Activated effector memory CD4-positive, alpha-beta T cell treated with Interleukin-2 at 50 U/mL for 16 hours (primary cell): Measurements from ENCODE around the gene PARVA.

Experiments
- DNase-seq: peaks from one replicate; pipeline ENCODE4 v3.0.0-alpha.2; 2020

PARVA gene

DNA sequence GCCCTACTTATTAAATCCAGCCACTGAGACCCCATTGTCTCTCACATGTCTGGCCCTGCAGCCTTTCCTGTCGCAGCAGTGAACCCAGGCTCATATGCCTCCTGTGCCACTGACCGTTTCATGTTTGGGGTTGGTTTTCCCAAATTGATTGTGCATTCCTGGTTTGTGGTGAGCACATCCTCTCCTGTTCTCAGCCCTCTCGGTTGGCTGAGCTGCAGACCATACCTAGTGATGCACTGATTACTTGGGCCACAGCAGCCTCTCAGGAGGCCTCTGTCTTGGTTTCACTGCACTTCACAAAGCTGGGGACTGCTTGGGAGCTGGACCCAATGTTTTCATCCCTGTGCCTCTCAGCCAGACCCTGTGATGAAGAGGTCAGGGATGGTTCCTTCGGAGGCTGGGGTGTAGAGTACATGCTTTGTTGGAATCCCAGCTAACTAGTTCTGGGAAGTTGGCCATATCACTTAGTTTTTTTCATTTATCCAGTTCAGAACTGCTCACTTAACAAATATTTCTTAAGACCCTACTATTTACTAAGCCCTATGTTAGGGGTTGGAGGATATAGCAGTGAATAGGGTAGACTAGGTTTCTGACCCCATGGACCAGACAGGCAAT lies 30.9 kb downstream of the PARVA start:
- no peak for DNase-seq

- DNase-seq = no peak
These were observed 32.2 kb downstream of the PARVA start for GRCh38 chr11:12409621-12410005.

DNA sequence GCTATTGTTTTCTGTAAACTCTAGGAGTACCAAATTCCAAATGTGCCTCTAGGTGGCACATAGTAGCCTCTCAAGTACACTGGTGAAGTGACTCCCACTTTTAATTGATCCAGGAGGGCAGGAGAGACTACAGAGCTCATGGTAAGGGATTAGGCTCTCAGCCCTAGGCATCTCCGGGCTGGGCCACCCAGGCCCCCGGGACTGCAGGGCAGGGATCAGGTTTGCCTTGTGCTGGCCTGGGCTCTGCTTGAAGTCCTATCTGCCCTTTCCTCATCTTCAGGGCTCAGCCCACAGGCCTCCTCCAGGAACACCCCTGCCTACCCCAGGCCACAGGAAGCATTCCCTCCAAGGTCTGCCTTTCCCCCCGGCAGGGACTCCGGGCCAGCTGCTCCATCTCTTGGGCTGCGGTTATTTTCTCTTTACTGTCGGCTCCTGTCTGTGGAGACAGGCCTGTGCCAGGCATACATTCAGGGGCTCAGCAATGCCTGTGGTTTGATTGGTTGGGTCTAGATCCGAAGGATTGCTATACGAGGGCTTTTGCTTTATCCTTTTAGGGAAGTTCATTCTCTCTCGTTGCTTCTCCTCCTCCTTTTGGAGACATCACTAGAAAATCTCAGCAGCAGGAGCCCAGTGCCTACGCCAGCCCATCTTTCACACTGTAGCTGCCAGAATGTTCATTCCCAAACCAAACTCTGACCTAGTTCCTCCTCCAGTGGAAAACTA lies 32.8 kb downstream of the PARVA start:
- no peak for DNase-seq

DNA sequence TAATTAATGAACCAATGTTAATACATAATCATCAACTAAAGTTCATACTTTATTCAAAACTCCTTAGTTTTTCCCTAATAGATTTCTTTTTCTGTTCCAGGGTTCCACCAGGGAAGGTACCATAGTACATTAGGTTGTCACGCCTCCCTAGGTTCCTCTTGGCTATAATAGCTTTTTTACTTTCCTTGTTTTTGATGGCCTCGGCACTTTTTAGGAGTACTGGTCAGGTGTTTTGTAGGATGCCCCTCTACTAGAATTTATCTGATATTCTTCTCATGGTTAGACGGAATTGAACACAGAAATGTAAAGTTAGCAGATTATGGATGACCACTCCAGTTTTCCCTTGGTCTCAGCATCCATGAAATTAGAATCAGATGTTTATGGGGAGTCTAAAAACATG lies 34.0 kb downstream of the PARVA start:
- DNase-seq = no peak

- no peak for DNase-seq
These were observed 34.7 kb downstream of the PARVA start for GRCh38 chr11:12411806-12412727.

DNA sequence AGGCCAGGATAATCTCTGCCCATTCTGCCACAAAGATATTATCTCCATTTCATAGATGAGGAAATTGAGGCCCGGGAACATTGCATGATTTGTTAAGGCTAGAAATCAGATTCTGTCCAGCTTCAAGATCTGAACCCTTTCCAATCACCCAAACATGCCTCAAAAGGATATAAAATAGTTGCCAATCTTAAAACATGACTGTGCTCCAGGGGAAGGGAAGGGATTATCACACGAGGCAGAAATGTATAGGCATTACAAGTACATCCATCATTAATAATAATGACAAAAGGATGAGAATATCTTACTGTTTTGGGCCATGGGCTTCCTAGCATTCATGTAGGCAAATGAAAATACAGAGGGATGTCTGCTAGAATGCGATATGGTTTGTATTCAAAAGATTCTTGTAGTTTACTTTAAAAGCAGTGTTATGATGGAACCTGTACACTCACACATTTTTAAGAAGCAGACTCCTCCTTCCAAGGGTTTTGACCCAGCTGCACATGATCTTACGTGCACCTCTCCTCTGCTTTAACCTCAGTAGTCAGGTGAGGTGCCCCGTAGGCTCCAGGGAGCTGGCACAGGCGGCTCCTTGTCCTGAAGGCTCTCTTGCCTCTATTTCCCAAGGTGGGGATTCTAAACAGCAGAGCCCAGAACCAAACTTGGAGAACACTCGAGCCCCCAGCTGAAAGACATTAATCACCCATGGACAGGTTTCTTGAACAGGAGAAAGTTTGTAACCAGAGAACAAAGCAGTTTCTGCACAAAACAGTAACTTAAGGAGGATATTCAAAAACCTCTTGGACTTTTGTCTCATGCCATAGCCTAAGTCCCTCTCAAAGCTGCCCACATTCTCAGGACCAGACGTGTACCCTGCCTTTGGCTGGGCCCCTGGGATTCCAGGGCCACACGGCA lies 36.0 kb downstream of the PARVA start:
- no peak for DNase-seq

GRCh38 chr11:12414611-12415010 lies 37.2 kb downstream of the PARVA start:
- no peak for DNase-seq

DNA sequence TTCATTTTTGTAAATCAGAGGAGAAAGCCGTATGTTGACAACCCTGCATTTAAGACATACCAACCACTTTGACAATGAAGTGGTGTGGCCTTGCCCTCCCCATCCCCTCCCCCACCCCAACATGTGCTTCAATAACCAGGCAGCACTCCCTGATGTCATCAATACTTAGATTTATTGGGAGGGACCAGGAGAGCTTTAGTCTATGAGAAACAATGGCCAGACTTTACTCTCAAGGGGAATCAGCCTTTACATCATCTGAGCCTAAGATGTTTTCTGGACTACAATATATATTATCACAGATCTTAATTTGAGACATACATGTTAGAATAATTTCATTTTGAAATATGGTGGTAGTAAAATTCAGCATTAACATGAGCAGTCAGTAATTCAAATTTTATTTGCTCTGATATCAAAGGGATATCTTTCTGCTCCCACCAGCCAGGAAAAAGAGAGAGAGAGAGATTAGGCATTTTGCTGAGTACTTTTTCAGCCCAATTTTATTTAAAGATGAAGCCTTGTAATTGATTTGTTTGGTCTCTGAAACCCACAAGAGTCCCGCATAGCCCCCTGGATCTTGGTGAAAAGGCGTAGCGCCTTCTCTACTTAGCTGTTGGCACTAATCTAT lies 38.1 kb downstream of the PARVA start:
- DNase-seq = no peak

- DNase-seq = no peak
These were observed 39.2 kb downstream of the PARVA start for GRCh38 chr11:12416552-12416951.

- no peak for DNase-seq
These were observed 40.6 kb downstream of the PARVA start for GRCh38 chr11:12417691-12418611.

- no peak for DNase-seq
These were observed 42.7 kb downstream of the PARVA start for GRCh38 chr11:12420040-12420439.

GRCh38 chr11:12420706-12421105 lies 43.3 kb downstream of the PARVA start:
- no peak for DNase-seq

DNA sequence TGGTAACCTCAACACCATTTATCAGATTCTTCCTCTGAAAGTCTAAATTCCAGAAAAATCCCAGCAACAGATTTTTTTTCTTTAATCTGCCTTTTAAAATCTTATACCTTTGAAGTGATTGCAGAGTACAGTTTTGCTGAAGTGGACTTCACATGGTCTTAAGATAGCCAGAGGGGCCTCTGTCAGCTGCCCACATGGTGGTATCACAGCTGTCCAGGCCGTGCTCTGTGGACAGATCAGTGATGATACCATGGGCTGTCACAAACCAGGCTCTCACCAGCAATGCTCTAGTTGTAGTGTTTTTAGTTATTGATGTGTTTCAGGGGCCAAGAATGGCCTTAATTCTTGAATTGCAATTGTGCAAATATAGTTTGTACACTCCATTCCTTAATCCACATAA lies 44.0 kb downstream of the PARVA start:
- no peak for DNase-seq

- no peak for DNase-seq
These were observed 48.8 kb downstream of the PARVA start for GRCh38 chr11:12426176-12426575.

- DNase-seq = no peak
These were observed 51.8 kb downstream of the PARVA start for GRCh38 chr11:12429155-12429554.

GRCh38 chr11:12430351-12430750 lies 53.0 kb downstream of the PARVA start:
- no peak for DNase-seq

DNA sequence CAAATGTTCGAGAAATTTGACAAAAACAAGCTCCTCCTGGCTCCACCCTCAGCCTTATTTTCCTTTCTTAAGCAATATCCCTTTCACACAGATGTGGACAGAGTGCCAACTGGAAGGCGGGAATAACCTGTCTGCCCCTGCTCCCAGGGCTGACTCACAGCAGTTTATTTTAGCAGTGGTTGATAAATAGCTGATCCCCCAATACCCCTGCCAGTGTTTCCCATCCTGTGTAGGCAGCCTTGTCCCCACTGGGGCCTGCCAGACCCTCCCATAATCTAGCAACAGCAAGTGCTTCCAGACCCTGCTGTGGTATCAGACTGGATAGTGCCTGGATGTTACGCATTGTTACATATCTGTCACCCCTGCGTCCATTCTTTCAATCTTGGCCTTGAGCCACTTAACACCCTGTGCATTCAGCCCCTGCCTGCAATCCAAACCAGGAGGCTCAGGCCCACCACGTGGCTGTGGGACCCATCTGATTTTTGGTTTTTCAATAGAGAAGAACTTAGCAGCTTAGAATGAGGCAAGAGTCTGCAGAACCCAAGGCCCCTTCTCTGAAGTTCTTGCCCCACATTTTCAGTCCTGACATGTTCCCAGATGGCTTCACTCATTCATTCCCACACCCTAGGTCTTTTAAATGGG lies 53.7 kb downstream of the PARVA start:
- no peak for DNase-seq

GRCh38 chr11:12432507-12432906 lies 55.1 kb downstream of the PARVA start:
- no peak for DNase-seq

- DNase-seq = no peak
These were observed 55.8 kb downstream of the PARVA start for GRCh38 chr11:12433121-12433520.

DNA sequence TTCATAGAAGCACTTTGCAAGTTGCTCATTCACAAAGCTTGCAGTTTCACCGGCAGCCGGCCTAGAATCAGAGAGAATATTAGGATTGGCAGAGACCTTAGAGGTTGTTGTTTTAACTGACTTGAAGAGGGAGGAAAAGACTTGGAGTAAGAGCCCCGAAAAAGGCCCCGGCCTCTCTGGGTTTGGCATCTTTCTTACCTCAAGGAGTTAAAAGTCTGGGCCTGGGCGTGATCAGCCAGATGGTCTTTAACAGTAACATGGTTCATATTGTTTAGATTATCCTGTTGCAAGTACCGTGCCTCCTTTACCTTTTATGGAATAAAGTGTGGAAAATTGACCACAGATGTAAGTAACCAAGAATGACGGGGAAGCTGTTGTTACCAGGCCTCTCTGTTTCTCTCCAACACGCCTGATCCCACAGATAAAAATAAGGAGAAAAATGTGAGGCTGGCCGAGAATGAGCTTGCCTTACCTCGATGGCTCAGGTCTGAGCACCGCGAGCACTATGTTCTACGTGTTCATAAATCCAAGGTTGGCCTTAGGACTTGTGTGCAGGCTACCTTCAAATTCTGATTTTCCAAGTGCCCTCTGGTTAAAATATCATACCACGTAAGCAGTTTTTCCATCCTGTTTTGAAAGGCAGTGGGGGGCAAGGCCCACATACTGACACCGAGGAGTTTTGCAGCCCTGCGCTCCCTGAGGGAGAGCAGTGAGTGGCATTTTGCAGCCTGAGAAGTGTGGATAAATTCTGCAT lies 56.4 kb downstream of the PARVA start:
- DNase-seq = no peak
